ENCODE results near the gene JAG1. TPM values are rescaled to one million over a fixed set of nuclear protein-coding genes. Genes with fewer than 3 reads are reported as not detected.

Gene JAG1
- total RNA-seq, 2 donors from 2014 or later = 41.2 to 55.7 TPM

DNA sequence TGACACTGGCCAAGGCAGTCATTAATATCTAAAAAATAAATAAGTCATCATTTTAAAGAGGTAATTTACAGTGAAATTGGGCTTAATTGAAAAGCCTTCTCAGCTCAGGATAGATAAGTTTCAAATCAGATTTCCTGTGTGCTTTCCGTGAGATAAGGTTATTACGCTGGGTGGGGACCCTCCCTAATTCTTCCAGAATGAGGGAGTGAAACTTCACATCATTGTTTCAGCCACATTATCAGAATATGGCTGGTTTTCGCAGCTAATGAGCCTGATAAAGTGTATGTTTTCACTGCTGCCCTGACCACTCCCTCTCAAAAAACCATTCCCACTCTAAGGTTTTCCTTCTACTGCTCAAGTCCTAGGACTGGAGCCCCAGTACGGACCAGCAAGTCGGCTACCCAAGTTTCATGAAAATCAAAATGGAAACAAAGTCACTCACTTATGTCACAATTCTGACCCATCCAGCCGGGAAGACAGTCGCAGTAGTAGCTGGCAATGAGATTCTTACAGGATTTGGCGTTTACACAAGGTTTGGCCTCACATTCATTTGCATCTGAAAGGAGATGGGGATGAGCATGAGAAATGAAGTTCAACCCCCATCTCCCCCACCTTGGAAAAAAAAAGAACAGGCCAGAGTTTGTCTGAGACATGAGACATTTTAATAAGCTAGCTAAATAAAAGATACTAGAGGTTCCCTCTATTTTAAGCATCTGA lies 24.6 kb downstream of the JAG1 start:
- Histone ChIP-seq H3K4me1 (peaks cover 25% of the 10 kb centered on the region), H3K36me3 (replicated peaks in 1 of 2; ENCODE audit: insufficient read depth in 1 of 2, low read depth in 2 of 2) (peaks cover 15 to 59% of the 10 kb centered on the region in 2 donors), H3K27ac (no peak overlapping the region), H3K4me3 (no peak overlapping the region), H3K9me3 (no peaks in the 10 kb centered on the region), H3K27me3 (no peaks in the 10 kb centered on the region)
- ATAC-seq (no peak), DNase-seq (peak in 1 of 4 donors; percentile 0)
- 89 to 97% methylated on average over 8 of the region's 8 CpGs for WGBS, 2 donors
- TF ChIP-seq, protein P1, sequence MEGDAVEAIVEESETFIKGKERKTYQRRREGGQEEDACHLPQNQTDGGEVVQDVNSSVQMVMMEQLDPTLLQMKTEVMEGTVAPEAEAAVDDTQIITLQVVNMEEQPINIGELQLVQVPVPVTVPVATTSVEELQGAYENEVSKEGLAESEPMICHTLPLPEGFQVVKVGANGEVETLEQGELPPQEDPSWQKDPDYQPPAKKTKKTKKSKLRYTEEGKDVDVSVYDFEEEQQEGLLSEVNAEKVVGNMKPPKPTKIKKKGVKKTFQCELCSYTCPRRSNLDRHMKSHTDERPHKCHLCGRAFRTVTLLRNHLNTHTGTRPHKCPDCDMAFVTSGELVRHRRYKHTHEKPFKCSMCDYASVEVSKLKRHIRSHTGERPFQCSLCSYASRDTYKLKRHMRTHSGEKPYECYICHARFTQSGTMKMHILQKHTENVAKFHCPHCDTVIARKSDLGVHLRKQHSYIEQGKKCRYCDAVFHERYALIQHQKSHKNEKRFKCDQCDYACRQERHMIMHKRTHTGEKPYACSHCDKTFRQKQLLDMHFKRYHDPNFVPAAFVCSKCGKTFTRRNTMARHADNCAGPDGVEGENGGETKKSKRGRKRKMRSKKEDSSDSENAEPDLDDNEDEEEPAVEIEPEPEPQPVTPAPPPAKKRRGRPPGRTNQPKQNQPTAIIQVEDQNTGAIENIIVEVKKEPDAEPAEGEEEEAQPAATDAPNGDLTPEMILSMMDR (IDR thresholded peaks at IDR 0.05) = no peak
- TF ChIP-seq POLR2A (IDR thresholded peaks at IDR 0.05) = no peak
- intact Hi-C loops (cut with DNase I) = no loop called here

DNA sequence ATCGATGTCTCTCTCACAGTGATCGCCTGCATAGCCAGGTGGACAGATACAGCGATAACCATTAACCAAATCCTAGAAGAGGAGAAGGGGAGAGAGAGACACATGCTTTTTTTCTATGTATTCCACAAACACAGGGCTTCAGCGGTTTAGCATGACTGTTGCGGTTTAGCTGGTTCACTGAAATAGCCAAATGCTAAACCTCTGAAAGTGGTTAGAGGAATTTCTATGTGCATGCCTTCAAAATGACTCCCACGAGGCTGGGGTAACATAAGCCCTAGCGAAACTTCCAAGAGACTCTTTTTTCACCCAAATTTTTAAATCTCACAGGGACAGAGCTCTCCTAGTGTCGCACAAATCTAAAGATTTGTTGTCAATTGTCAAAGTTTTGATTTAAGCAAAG lies 25.1 kb downstream of the JAG1 start:
- H3K4me3 ChIP-seq = no peak overlapping the region
- intact Hi-C loops (cut with DNase I) = no loop called here
- peaks cover 15 to 61% of the 10 kb centered on the region in 2 donors for H3K36me3 ChIP-seq (replicated peaks in 1 of 2; ENCODE audit: insufficient read depth in 1 of 2, low read depth in 2 of 2)
- 85 to 88% methylated on average over 8 of the region's 8 CpGs for WGBS, 2 donors
- no peak for DNase-seq
- H3K27me3 ChIP-seq = no peaks in the 10 kb centered on the region
- ATAC-seq = no peak
- H3K27ac ChIP-seq = no peak overlapping the region
- TF ChIP-seq POLR2A (IDR thresholded peaks at IDR 0.05) = no peak
- TF ChIP-seq, protein P1 (IDR thresholded peaks at IDR 0.05) = no peak
- H3K9me3 ChIP-seq = no peaks in the 10 kb centered on the region
- H3K4me1 ChIP-seq = peaks cover 19% of the 10 kb centered on the region

DNA sequence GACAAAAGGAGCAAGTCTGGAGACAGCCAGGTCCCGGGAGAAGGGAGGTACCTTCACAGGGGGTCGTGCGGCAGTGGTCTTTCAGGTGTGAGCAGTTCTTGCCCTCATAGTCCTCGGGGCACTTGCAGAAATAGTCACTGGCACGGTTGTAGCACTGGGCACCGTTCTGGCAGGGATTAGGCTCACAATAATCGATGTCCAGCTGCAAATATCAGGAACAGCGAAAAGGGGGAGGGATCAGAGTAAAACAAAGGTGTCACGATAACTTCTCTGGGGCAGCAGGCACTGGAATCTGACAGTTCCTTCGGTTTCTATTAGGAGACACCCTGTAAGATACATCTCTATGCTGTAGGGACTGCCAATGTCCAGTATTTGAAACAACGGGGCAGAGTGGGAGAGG lies 25.9 kb downstream of the JAG1 start:
- DNase-seq (no peak), ATAC-seq (no peak)
- peaks cover 12% of the 10 kb centered on the region for H3K4me1 ChIP-seq
- no peaks in the 10 kb centered on the region for H3K9me3 ChIP-seq
- no peaks in the 10 kb centered on the region for H3K27me3 ChIP-seq
- peaks cover 15 to 65% of the 10 kb centered on the region in 2 donors for H3K36me3 ChIP-seq (replicated peaks in 1 of 2; ENCODE audit: insufficient read depth in 1 of 2, low read depth in 2 of 2)
- TF ChIP-seq, protein P1 (IDR thresholded peaks at IDR 0.05) = no peak
- no peak for TF ChIP-seq POLR2A (IDR thresholded peaks at IDR 0.05)
- H3K27ac ChIP-seq = no peak overlapping the region
- WGBS, 2 donors = 79 to 81% methylated on average over 11 of the region's 11 CpGs
- no peak overlapping the region for H3K4me3 ChIP-seq
- intact Hi-C loops (cut with DNase I) = no loop called here

DNA sequence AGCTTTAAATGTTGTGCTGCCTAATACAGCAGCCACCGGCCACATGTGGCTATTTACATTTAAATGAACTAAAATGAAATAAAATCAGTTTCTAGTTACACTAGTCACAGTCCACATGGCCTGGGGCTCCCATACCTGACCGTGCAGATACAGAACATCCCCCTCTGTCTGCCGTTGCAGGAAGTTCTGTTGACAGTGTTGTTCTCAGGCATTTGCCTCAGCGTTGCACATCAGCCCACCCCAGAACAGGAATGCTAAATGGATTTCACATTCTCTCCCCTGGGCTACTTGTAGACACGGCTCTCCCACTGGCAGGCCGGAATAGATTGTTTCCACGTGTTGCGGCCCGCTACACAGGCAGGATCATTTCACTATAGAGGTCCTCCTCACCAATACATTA lies 26.3 kb downstream of the JAG1 start:
- H3K4me3 ChIP-seq = no peak overlapping the region
- no peak for ATAC-seq
- peaks cover 7% of the 10 kb centered on the region for H3K4me1 ChIP-seq
- DNase-seq = no peak
- H3K9me3 ChIP-seq = no peaks in the 10 kb centered on the region
- H3K36me3 ChIP-seq (replicated peaks in 1 of 2; ENCODE audit: insufficient read depth in 1 of 2, low read depth in 2 of 2) = peaks cover 16 to 65% of the 10 kb centered on the region in 2 donors
- 79 to 84% methylated on average over 9 of the region's 9 CpGs for WGBS, 2 donors
- TF ChIP-seq, protein P1 (IDR thresholded peaks at IDR 0.05) = peak in 1 of 7 experiments; percentile 21
- no peak for TF ChIP-seq POLR2A (IDR thresholded peaks at IDR 0.05)
- no peak overlapping the region for H3K27ac ChIP-seq
- intact Hi-C loops (cut with DNase I) = no loop called here
- no peaks in the 10 kb centered on the region for H3K27me3 ChIP-seq
